UCSD-AML1 (cell line): Measurements from ENCODE around the gene COL11A1.
"Not testable (repeated sequence)": the region's sequence is repeated elsewhere in the genome, so short reads cannot be mapped to it uniquely, and the experiment has no call there.

Experiments used
- DNase-seq: peaks from one replicate; lab custom pipeline; 2025; ENCODE audit not compliant: unreplicated experiment; lab: John Stamatoyannopoulos, UW

Gene COL11A1

DNA sequence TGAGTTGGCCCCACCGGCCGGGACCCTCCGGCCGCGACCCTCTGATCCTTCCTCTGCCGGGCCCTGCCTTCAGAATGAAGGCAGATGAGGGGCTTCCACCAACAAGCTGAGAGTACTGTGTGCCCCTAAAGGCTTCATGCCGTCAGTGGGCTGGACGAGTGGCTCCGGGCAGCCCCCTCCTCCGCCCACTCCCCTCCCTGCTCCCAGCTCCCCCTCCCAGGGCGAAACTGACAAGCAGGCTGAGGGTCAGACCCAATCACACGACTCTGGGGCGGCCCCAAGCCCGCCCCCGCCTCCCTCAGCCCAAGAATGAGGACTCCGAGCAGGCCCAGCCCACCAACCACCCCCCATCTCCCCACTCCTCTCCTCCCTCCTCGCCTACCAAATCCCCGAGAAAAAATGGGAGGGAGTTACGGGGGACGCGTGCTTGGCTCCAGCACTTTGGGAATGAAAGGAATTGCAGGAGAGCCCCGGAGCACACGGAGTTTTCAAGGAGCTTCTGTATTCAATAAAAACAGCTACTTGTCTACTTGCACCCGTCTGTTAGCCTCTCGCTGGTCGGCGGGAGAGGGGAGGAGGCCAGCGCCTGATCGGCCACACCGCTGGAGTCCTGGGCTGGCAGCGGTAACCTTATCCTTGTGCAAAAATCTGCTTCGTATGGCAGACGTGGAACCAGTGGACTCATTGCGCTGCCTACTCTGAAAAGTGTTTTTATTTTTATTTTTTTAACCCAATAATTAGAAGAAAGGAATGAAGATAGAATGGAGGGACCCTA is at the start of gene COL11A1:
COL11A1 (minus strand) TSS at position 147 of the 775 bp plus-strand sequence. CDS start 344 bp downstream, outside the sequence.
- no peak for DNase-seq

- DNase-seq = no peak
These were observed 48.6 kb upstream of the COL11A1 start for GRCh38 chr1:103156966-103157365.

- DNase-seq = no peak
These were observed 37.8 kb upstream of the COL11A1 start for GRCh38 chr1:103146166-103146565.

DNA sequence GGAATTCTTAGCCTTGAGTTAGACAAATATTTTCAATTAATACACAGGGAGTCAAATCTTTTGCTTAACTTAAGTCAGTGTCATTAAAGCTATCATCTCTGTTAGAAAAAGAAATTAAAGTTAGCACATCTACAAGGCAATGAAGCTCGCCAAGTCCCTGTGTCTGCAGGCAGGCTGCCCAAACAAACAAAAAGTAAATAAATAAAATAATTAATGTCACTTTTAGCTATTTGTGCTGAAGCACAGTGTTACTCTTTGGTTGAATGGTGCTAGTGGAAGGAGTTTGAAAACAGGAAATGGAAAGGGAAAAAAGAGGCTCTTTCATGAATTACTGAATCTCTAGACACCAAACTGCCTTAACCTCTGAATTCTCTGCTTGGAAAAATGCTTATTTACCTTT is 37.1 kb upstream of the COL11A1 start:
- DNase-seq = peak; percentile 1

DNA sequence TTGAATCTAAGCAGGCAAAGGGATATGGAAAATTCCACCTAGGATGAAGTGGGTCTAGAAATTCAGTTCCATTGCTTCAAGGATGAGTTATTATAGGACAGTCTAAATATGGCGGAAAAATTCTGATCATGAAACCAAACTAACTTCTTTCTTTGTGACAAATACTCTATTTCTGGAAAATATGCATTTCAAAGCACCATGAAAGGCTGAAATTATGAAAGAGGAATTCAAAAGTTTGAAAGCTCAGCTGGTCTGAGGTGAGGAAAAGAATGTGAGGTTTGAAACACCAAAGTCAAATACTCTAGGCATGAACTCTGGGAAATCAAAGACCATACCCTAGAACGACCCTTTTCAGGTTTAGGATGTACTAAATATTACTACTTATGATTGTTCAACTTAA is 36.4 kb upstream of the COL11A1 start:
- no peak for DNase-seq

DNA sequence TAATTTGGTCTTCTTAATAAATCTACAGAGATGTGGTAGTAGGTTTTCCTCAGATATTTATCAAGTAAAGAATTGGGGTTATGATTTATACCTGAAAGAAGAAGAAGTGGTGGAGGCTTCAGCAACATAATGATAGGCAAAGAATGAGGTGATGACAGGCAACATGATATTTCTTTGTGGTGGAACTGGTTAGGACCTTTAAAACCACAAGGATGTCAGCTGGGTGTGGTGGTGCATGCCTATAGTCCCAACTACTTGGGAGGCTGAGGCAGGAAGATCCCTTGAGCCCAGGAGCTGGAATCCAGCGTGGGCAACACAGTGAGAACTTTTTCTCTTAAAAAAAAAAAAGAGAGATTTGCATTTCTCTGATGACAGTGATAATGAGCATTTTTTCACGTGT is 34.1 kb upstream of the COL11A1 start:
- no peak for DNase-seq

GRCh38 chr1:103129796-103130195 is 21.5 kb upstream of the COL11A1 start:
- DNase-seq = no peak

DNA sequence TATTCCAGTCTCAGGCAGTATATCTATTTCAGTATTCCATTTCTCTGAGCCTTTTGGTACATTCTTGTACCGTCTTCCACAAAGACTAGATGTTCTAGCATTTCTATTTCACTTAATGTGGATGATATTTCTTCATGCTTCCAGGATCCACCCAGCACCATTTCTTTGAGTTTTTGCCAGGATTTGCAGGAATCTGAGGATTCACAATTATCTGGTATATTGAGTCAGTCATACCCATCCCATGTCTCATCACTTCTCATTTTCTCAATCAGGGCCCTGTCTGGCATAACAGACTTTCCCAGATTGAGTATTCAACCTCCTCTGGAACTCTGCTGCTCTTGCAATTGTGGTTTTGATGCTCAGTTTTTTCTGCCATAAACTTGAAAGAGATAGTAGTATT is 20.9 kb upstream of the COL11A1 start:
- no peak for DNase-seq

- DNase-seq = not testable (repeated sequence)
These were observed 19.9 kb upstream of the COL11A1 start for GRCh38 chr1:103128256-103128655.

- no peak for DNase-seq
These were observed 16.9 kb upstream of the COL11A1 start for GRCh38 chr1:103125219-103125618.

DNA sequence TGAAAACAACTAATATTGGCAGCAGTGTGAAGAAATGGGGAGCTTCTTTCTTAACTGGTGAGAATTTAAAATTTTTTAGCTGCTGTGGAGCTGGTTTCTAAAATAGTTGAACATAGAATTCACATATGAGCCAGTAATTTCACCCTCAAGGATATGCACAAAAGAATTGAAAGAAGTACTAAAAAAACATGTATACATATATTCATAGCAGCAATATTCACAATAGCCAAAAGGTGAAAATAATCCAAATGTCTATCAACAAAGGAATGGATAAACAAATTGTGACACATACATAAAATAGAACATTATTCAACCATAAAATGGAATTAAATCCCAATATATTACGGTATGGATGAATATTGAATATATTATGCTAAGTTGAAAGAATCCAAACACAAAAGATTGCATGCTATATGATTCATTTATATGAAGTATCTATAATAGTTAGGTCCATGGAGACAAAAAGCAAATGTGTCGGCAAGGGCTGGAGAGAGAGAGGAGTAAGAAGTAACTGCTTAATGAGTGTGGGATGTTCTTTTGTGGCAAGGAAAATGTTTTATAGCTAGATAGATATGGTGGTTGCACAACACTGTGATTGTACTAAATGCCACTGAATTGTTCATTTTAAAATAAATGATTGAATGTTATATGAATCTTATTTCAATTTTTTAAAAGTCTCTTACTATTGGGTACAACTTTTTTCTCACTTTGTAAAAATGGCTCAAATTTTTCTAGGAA is 14.8 kb upstream of the COL11A1 start:
- no peak for DNase-seq

- no peak for DNase-seq
These were observed 12.7 kb upstream of the COL11A1 start for GRCh38 chr1:103120981-103121380.

DNA sequence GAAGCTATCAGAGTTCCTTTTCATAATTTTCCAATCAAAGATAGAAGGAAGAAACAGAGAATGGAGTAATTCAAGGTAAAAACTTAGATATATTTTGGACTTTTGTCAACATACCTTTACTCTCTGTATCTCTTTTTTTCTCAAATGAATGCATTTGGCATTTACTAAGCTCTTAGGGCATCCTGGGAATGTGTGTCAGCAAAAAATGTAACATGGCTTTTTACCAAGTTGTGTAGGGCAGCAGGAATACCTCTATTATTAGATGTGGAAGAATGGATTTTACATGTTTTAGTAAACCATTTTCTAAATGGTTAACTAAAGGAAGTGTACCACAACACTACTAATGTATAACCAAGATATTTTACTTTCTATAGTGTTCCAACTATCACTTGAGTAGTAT is 4.2 kb upstream of the COL11A1 start:
- no peak for DNase-seq

GRCh38 chr1:103111926-103112325 is 3.6 kb upstream of the COL11A1 start:
- no peak for DNase-seq

DNA sequence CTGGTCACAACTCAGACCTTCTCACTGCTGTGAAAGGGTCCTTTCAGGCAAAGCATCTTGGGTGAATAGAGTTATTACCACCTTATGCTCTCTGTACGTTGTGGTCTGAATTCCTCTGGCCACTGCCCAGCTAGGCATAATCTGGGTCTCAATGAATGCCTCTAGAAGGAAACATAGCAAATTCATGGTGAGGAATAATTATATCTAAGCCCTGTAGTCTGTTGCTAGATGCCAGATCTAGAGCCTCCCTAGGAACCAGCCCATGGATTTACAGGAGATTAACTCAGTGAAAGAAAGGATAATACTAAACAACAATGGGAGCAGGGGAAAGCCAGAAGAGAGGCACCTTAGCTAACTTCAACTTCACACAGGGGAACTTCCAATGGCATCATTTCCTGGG is 2.4 kb upstream of the COL11A1 start:
- DNase-seq = no peak

DNA sequence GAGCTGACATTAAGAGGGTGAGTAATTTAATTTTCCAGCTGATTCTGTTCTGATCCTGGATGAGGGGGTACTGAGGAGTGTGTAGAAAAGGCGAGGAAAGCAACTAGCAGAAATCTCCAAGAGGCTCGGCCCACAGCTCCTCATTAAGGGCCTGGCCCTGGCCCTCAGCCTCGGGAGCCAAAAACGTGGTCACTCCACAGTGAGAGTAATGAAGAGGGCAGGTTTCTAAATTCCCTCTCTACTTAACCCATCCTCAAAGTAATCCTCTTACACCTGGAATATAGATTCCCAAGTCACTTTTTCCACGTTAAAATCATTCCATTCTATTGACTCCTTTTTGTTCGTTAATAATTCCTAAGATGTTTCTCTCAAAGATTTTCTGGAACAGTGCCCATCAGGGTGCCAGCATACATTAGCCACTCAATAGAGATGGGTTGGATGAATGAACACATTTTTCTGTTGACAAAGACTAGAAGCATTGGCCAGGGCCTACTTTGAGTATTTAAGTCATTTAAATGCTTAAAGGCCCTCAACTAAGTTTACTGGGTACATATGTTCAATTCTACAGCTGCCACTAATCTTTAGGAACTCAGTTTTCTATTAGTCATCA is 1.1 kb upstream of the COL11A1 start:
- no peak for DNase-seq

- DNase-seq = peak; percentile 3
These were observed 464 bp downstream of the COL11A1 start for GRCh38 chr1:103107741-103108375.

DNA sequence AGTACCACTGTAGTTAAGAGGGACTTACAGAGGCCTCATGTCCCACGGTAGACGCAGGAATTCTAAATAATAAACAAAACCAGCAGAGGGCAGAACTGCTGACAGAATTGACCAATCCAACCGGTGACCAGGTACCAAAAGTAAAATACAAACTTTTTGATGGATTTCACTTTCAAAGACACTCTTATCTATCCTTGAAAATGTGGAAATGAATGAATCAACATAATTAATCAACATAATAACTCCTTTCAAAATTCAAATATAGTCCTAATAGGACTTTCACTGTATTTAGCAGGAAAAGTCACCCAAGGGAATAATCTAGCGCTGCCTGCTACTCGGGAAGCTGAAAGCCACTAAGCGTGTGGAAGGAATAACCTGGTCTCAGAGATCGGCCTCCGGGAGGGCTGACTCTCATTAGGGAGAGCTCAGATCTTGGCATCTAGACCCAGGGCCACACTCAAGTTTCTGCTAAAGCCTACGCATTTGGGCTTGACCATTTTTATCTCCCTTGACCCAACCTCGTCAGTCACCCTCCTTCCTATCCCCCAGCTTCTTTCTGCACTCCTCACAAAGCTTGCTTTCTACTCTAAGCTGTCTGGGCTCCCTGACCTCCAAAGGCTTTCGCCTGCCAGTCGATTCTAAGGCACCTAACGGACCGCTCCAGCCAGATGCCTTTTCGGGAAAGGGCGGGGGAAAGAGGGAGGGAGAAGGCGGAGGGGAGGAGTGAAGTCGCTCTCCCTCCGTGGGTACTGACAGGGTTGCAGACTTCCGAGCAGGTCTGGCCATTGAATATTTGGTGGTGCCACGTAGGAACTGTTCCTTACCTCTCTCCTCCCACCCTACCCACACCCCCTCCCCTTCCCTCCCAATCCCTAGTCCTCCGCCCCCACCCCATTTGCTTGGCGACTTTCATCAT is 1.6 kb downstream of the COL11A1 start:
- peak; percentile 10 for DNase-seq

DNA sequence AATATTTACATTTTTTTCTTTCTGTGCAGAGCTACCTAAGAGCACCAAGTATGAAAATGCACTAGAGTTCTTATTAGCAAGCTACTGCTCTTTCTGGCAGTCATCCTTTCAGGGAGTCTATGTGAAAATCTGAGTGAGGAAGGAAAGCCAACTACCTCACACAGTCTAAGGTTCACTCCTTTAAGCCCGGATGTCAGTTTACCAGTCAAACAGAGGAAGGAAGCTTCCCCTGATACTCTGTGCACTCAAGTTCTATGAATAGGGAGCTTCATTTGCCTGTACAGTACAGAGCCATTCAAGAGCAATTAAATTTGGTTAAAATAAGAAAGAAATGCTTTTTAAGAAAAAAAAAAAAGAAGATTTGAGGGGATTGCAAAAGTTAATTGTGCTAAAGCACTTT is 6.9 kb downstream of the COL11A1 start:
- no peak for DNase-seq

- DNase-seq = no peak
These were observed 19.1 kb downstream of the COL11A1 start for GRCh38 chr1:103089221-103089620.

DNA sequence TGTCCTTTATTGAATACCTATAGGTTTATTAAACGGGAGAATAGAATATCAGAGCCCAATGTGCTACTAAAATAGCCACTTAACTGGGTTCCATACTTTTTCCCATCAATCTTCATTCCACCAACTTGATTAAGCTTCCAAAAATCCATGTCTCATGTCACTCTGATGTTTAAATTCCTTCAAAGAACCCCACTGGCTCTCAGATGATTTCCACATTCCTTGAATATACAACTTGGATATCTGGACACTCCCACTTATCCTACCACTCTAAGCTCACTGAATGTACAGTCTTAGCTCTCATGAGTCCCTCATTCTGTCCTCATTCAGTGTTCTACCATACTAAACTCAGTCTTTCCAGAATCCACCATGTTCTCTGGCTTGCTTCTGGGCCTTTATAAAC is 21.1 kb downstream of the COL11A1 start:
- no peak for DNase-seq
